ENCODE measurements around the gene ZBTB20.

The ZBTB20 gene

GRCh38 chr3:115071601-115072000 is 75.5 kb downstream of the ZBTB20 start:
- Histone ChIP-seq H3K4me1 (ENCODE audit: control insufficient read depth, low read length) (no peaks in the 10 kb centered on the region), H3K27me3 (ENCODE audit: control insufficient read depth, low read length) (no peaks in the 10 kb centered on the region), H3K79me2 (ENCODE audit: control insufficient read depth, low read length) (no peaks in the 10 kb centered on the region), H3K4me2 (ENCODE audit: low read length) (no peak overlapping the region), H4K20me1 (ENCODE audit: control insufficient read depth, insufficient read depth, low read depth, low read length) (no peaks in the 10 kb centered on the region), H3K4me3 (ENCODE audit: low read length) (no peak overlapping the region), H3F3A (ENCODE audit: control insufficient read depth, insufficient read depth) (no peaks in the 10 kb centered on the region), H3K9me2 (replicated peaks; ENCODE audit: control insufficient read depth, low read length) (no peaks in the 10 kb centered on the region), H3K27ac (ENCODE audit: low read depth, low read length) (no peak overlapping the region), H3K36me3 (ENCODE audit: control insufficient read depth, low read length) (no peaks in the 10 kb centered on the region), H3K9me3 (ENCODE audit: control insufficient read depth, insufficient read depth, low read length) (no peaks in the 10 kb centered on the region)
- no peak for TF ChIP-seq CTCF (IDR thresholded peaks at IDR 0.05; ENCODE audit: low read depth, low read length, poor library complexity, severe bottlenecking)
- TF ChIP-seq EZH2phosphoT487 (IDR thresholded peaks at IDR 0.05; ENCODE audit: borderline replicate concordance, low read length): no peak

GRCh38 chr3:115071166-115071565 is 75.9 kb downstream of the ZBTB20 start:
- TF ChIP-seq CTCF (IDR thresholded peaks at IDR 0.05; ENCODE audit: low read depth, low read length, poor library complexity, severe bottlenecking) (no peak), EZH2phosphoT487 (IDR thresholded peaks at IDR 0.05; ENCODE audit: borderline replicate concordance, low read length) (no peak)
- H3K9me3 ChIP-seq (ENCODE audit: control insufficient read depth, insufficient read depth, low read length): no peaks in the 10 kb centered on the region

GRCh38 chr3:115068799-115069198 is 78.3 kb downstream of the ZBTB20 start:
- H3K27me3 ChIP-seq (ENCODE audit: control insufficient read depth, low read length): no peaks in the 10 kb centered on the region
- TF ChIP-seq EZH2phosphoT487 (IDR thresholded peaks at IDR 0.05; ENCODE audit: borderline replicate concordance, low read length): no peak
- TF ChIP-seq CTCF (IDR thresholded peaks at IDR 0.05; ENCODE audit: low read depth, low read length, poor library complexity, severe bottlenecking): no peak
- no peaks in the 10 kb centered on the region for H3K36me3 ChIP-seq (ENCODE audit: control insufficient read depth, low read length)
- no peak overlapping the region for H3K27ac ChIP-seq (ENCODE audit: low read depth, low read length)
- no peaks in the 10 kb centered on the region for H3K79me2 ChIP-seq (ENCODE audit: control insufficient read depth, low read length)
- H3K4me1 ChIP-seq (ENCODE audit: control insufficient read depth, low read length): no peaks in the 10 kb centered on the region
- H3K9me3 ChIP-seq (ENCODE audit: control insufficient read depth, insufficient read depth, low read length): no peaks in the 10 kb centered on the region
- no peak overlapping the region for H3K4me2 ChIP-seq (ENCODE audit: low read length)
- no peaks in the 10 kb centered on the region for H4K20me1 ChIP-seq (ENCODE audit: control insufficient read depth, insufficient read depth, low read depth, low read length)
- no peaks in the 10 kb centered on the region for H3F3A ChIP-seq (ENCODE audit: control insufficient read depth, insufficient read depth)
- H3K4me3 ChIP-seq (ENCODE audit: low read length): no peak overlapping the region
- no peaks in the 10 kb centered on the region for H3K9me2 ChIP-seq (replicated peaks; ENCODE audit: control insufficient read depth, low read length)

More at GRCh38 chr3:115071166-115071565, 75.9 kb downstream of the ZBTB20 start:
- Histone ChIP-seq H3K4me1 (ENCODE audit: control insufficient read depth, low read length) (no peaks in the 10 kb centered on the region), H3K4me3 (ENCODE audit: low read length) (no peak overlapping the region), H3K36me3 (ENCODE audit: control insufficient read depth, low read length) (no peaks in the 10 kb centered on the region), H3K9me2 (replicated peaks; ENCODE audit: control insufficient read depth, low read length) (no peaks in the 10 kb centered on the region), H4K20me1 (ENCODE audit: control insufficient read depth, insufficient read depth, low read depth, low read length) (no peaks in the 10 kb centered on the region), H3F3A (ENCODE audit: control insufficient read depth, insufficient read depth) (no peaks in the 10 kb centered on the region), H3K27me3 (ENCODE audit: control insufficient read depth, low read length) (no peaks in the 10 kb centered on the region), H3K4me2 (ENCODE audit: low read length) (no peak overlapping the region), H3K27ac (ENCODE audit: low read depth, low read length) (no peak overlapping the region), H3K79me2 (ENCODE audit: control insufficient read depth, low read length) (no peaks in the 10 kb centered on the region)
